GM12878 (cell line): Measurements from ENCODE around the gene PLAGL1. TPM values are rescaled to one million over a fixed set of nuclear protein-coding genes. Genes with fewer than 3 reads are reported as not detected.

ENCODE experiments used
- ATAC-seq: fragments of 200-7000 bp; cut with Tn5 transposase; 3 replicates; pipeline ENCODE4 v1.9.1; 2020; ENCODE audit warnings: mild to moderate bottlenecking, moderate library complexity
- BruUV-seq: library from RNA; stranded (reverse); fragments of 400-500 nt; replicated peaks from 2 replicates; lab custom pipeline; 2021; lab: Mats Ljungman, UMichigan
- CTCF ChIA-PET: fragments of 300-600 bp; sonication (Branson Sonifier 250); formaldehyde crosslinking; extraction: SDS; loops from one replicate; lab custom pipeline; 2021; ENCODE audit warnings: inconsistent platforms; lab: Yijun Ruan, JAX
- POLR2A ChIA-PET: fragments of 350-600 bp; formaldehyde crosslinking; extraction: SDS; loops from one replicate; lab custom pipeline; 2021; ENCODE audit warnings: inconsistent platforms; lab: Charles Lee
- RAD21 ChIA-PET: fragments of 300-600 bp; sonication (Branson Sonifier 250); formaldehyde crosslinking; loops from one replicate; lab custom pipeline; 2023; ENCODE audit warnings: antibody characterized with exemption; ENCODE audit not compliant: unreplicated experiment; lab: Charles Lee
- SMC1A ChIA-PET: fragments of 300-600 bp; sonication (Branson Sonifier 250); formaldehyde crosslinking; loops from one replicate; lab custom pipeline; 2023; ENCODE audit not compliant: unreplicated experiment, uncharacterized antibody; lab: Charles Lee
- DNase-seq: peaks from one replicate; pipeline ENCODE4 v3.0.0-alpha.2; 2011; ENCODE audit warnings: low read depth, low spot score
- FAIRE-seq: peaks from 3 replicates; lab custom pipeline; 2011; peaks lifted over from hg19 to GRCh38; lab: Jason Lieb, UNC
- H2AFZ ChIP-seq: 2 replicates; pipeline ENCODE4 v1.6.0; 2011; ENCODE audit warnings: low read depth, low read length, control low read depth; ENCODE audit not compliant: control insufficient read depth
- H3K27ac ChIP-seq: 2 replicates; pipeline ENCODE4 v1.5.1; 2011; ENCODE audit warnings: control low read depth; ENCODE audit not compliant: control insufficient read depth, insufficient read depth
- H3K27me3 ChIP-seq, 2 experiments: replicated peaks in 1 of 2; 2 replicates each; pipeline versions ENCODE4 v1.6.0 to v1.6.1; 2011; ENCODE audit warnings: low read length in 1 of 2; ENCODE audit not compliant: control insufficient read depth in 2 of 2, insufficient read depth in 2 of 2
- H3K36me3 ChIP-seq, 2 experiments: 2 replicates each; pipeline ENCODE4 v1.5.1; 2011; ENCODE audit warnings: low read length in 1 of 2; ENCODE audit not compliant: control insufficient read depth in 2 of 2, insufficient read depth in 2 of 2
- H3K4me1 ChIP-seq: 2 replicates; pipeline ENCODE4 v1.6.1; 2011; ENCODE audit warnings: mild to moderate bottlenecking, low read length, moderate library complexity, mixed read lengths; ENCODE audit not compliant: control insufficient read depth, insufficient read depth
- H3K4me2 ChIP-seq: 2 replicates; pipeline ENCODE4 v1.6.0; 2011; ENCODE audit warnings: control low read depth; ENCODE audit not compliant: control insufficient read depth, insufficient read depth
- H3K4me3 ChIP-seq: fragments of 200-600 bp; sonication (generic); 2 replicates; pipeline ENCODE4 v1.5.1; 2016
- H3K79me2 ChIP-seq: 2 replicates; pipeline ENCODE4 v1.6.0; 2011; ENCODE audit warnings: low read length; ENCODE audit not compliant: control insufficient read depth, insufficient read depth
- H3K9ac ChIP-seq: 2 replicates; pipeline ENCODE4 v1.8.0; 2011; ENCODE audit warnings: low read length, control low read depth, mixed read lengths; ENCODE audit not compliant: control insufficient read depth, insufficient read depth
- H3K9me3 ChIP-seq: replicated peaks from 3 replicates; pipeline ENCODE4 v1.5.1; 2011; ENCODE audit warnings: mild to moderate bottlenecking, low read length; ENCODE audit not compliant: control insufficient read depth, insufficient read depth
- H4K20me1 ChIP-seq: 2 replicates; pipeline ENCODE4 v1.6.0; 2011; ENCODE audit not compliant: control insufficient read depth, insufficient read depth
- BCL3 ChIP-seq: IDR thresholded peaks from 2 replicates; pipeline ENCODE4 v1.6.1; 2011; ENCODE audit warnings: borderline replicate concordance, low read depth, mild to moderate bottlenecking, moderate library complexity, low read length; ENCODE audit not compliant: insufficient read depth, poor library complexity, severe bottlenecking
- CREB1 ChIP-seq: IDR thresholded peaks from 2 replicates; pipeline ENCODE4 v1.6.1; 2012; ENCODE audit warnings: low read depth, mild to moderate bottlenecking, inconsistent platforms
- KLF5 ChIP-seq: fragments of 450-650 bp; IDR thresholded peaks from 2 replicates; pipeline ENCODE4 v1.6.1; 2014; ENCODE audit warnings: mild to moderate bottlenecking; ENCODE audit not compliant: partially characterized antibody
- WGBS: methylation state at CpG from one replicate; pipeline ENCODE4 v1.1.6; 2016; ENCODE audit warnings: low lambda C conversion rate; ENCODE audit not compliant: insufficient replicate concordance, insufficient coverage; ENCODE audit errors: missing lambda C conversion rate; 5-methylcytosine and 5-hydroxymethylcytosine counted together
- in situ Hi-C: fragments of 300-500 bp; cut with MboI; formaldehyde crosslinking; loops from 9 replicates; pipeline ENCODE4 v1.14.3; 2018; ENCODE audit warnings: mixed read lengths
- intact Hi-C: fragments of 100-400 bp; cut with micrococcal nuclease; formaldehyde crosslinking; loops from one replicate; pipeline ENCODE4 v1.14.2; 2022; ENCODE audit not compliant: unreplicated experiment
- polyA plus RNA-seq, 11 experiments: library from polyadenylated mRNA; depleted of rRNA in 4 of 11; unstranded in 6 of 11; stranded (reverse) in 5 of 11; fragments of >200 nt; fragmentation: Nextera tagmentation in 4 of 11; fragmentation: Illumina TruSeq in 1 of 11; extraction: Ambion mirVana in 4 of 11; extraction: Trizol in 1 of 11; gene quantifications; 1 replicate in 1 of 11; 2 replicates in 10 of 11; pipeline versions ENCODE4 v1.2.1 to v1.2.3, GENCODE V29; 2011 to 2016; ENCODE audit warnings: inconsistent platforms in 2 of 11, missing spikeins in 2 of 11, low read depth in 1 of 11
- total RNA-seq, 4 experiments: library from RNA; depleted of rRNA in 3 of 4; stranded (reverse); fragments of >200 nt in 3 of 4; fragmentation: Illumina TruSeq in 1 of 4; extraction: Trizol in 1 of 4; gene quantifications; 2 replicates each; pipeline versions ENCODE4 v1.2.1 to v1.2.3, GENCODE V29; 2013 to 2021
- TF ChIP-seq, protein P1 (sequence below): IDR thresholded peaks from 2 replicates; pipeline ENCODE4 v1.6.1; 2011; ENCODE audit warnings: low read depth, low read length, improper control_type of control experiment, borderline replicate concordance
- TF ChIP-seq, protein P2 (sequence below): IDR thresholded peaks from 2 replicates; pipeline ENCODE4 v1.6.1; 2011; ENCODE audit warnings: low read depth, mild to moderate bottlenecking, low read length, moderate library complexity, borderline replicate concordance; ENCODE audit errors: extremely low read depth

PLAGL1 gene
- total and polyA plus RNA-seq, 10 of the 15 experiments (the other 5 are each of a cell fraction or from before 2014, with no cell fraction given): 2.6 to 19.1 (median 5.7) TPM

DNA sequence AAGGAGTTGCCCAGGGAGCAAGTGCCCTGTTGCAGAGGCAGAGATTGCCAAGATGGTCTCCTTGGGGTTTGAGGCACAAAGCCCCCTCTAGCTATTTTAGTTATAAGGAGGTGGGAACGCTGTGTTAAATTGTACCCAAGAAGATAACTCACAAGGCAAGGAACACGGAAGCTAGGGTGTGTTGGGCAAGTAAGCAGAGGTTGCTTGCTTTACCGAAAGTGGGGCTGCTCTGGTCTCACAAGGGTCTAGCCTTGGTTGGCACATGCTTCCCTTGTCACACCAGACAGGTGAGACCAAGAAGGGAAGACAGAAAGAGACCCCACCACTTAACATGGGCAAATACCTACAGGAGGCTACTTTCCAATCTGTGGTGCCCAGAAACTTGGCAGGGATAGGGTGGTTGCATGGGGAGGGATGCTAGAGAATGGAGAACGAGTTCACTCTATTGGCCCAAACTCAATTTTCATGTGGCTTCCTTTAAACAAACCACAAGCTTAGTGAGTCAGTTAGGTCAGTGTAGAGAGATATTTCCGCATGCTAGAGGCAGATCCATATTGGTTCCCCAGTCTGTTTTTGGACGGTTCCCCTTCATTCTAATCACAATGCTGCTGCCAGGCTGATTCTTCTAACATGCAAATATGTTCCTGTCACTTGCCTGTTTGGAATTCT, 42.4 kb downstream of the PLAGL1 start (continued):
- no peak for TF ChIP-seq BCL3
- TF ChIP-seq, protein P1, sequence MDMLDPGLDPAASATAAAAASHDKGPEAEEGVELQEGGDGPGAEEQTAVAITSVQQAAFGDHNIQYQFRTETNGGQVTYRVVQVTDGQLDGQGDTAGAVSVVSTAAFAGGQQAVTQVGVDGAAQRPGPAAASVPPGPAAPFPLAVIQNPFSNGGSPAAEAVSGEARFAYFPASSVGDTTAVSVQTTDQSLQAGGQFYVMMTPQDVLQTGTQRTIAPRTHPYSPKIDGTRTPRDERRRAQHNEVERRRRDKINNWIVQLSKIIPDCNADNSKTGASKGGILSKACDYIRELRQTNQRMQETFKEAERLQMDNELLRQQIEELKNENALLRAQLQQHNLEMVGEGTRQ: no peak
- TF ChIP-seq, all 136 proteins: peak for 0

DNA sequence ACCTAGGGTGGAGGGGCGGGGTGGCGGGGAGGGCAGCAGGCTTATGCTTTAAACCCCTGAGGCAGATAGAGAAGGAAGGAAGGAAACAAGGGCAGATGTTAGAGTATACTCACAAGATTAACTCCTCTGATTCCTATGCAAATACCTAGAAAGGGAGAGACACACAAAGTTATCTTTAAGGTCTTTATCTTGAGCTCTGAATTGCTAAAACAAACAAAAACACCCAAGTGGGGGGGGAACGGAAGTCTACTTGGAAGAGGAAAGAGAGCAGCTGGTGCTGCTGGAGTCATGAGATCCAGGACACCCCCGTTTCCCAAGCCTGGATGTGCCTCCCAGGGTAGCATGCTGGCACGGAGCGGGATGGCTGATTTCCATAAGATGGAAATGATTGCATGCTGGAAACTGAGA, 43.4 kb downstream of the PLAGL1 start:
- 76% methylated on average over 6 of the region's 6 CpGs for WGBS
- intact Hi-C loops: no loop called here

More for the DNA sequence above, 43.4 kb downstream of the PLAGL1 start:
- H3K4me2 ChIP-seq: no peak overlapping the region
- no peaks in the 10 kb centered on the region for H3K4me1 ChIP-seq
- ChIA-PET CTCF (interaction anchor here (2.3 kb wide), 1 partner anchor 25 kb away, joined by 15 read pairs; no protein-coding TSS in a partner anchor), POLR2A (no interaction called here), RAD21 (no interaction called here), SMC1A (no interaction called here)
- H3K4me3 ChIP-seq: no peak overlapping the region
- no peaks in the 10 kb centered on the region for H3K27me3 ChIP-seq
- H3K9me3 ChIP-seq: no peaks in the 10 kb centered on the region
- no TSS peak for BruUV-seq
- no peak for ATAC-seq
- H3K9ac ChIP-seq: no peak overlapping the region
- H4K20me1 ChIP-seq: no peaks in the 10 kb centered on the region
- H3K36me3 ChIP-seq: peaks cover 0 to 3% of the 10 kb centered on the region in 2 experiments; a peak in 2 of 4 replicates
- no peak for TF ChIP-seq CREB1
- TF ChIP-seq, protein P2, sequence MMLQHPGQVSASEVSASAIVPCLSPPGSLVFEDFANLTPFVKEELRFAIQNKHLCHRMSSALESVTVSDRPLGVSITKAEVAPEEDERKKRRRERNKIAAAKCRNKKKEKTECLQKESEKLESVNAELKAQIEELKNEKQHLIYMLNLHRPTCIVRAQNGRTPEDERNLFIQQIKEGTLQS: no peak
- TF ChIP-seq KLF5: no peak
- H2AFZ ChIP-seq: no peak overlapping the region
- DNase-seq: no peak
- H3K79me2 ChIP-seq: no peaks in the 10 kb centered on the region
- H3K27ac ChIP-seq: no peak overlapping the region
- no peak for FAIRE-seq
- in situ Hi-C loops: no loop called here
